Stimulated activated CD8-positive, alpha-beta memory T cell treated with anti-CD3 and anti-CD28 coated beads, Interleukin-7, amount 100 ng/mL, for 24 hours (primary cell): ENCODE data around the gene MPRIP.
"Not testable (repeated sequence)": the region's sequence is repeated elsewhere in the genome, so short reads cannot be mapped to it uniquely, and the experiment has no call there.

ENCODE experiments used
- DNase-seq: peaks from one replicate; pipeline ENCODE4 v3.0.0-alpha.2; 2020; ENCODE audit warnings: low read depth

The MPRIP gene

DNA sequence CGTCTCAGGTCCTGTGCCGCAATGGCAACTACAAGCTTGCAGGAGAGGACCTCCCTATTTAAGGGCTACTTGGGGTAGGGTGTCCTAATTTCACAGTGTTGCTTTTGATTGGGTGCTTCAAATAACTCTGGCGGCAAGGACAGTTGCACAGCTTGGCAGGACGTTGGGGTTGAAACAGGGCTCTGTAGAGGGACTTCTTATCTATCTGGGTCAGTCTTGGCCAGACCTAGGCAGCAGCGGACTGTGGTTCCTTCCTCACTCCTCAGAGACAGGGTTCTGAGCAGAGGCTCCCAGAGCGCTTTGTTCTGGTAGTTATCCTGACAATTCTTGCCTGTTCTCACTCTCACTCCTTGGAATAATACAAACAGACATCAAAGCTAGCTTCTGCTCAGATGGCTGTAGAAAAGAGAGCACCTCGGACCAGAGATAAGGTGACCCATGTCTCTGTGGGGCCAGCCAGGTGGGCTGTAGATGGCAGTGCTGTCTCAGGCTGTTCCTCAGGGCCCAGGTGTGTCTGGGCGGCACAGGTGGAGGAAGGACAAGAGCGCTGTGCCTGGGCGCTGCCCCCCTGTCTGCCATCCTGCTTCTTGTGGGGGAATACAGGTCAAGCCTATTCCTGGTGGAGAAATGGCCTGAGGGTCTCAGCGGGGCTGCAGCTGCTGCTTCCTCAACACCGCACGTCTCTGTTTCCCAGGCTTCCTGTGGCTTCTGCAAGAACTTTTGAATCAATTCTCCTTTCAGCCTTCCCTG lies 102.8 kb downstream of the MPRIP start:
- no peak for DNase-seq

DNA sequence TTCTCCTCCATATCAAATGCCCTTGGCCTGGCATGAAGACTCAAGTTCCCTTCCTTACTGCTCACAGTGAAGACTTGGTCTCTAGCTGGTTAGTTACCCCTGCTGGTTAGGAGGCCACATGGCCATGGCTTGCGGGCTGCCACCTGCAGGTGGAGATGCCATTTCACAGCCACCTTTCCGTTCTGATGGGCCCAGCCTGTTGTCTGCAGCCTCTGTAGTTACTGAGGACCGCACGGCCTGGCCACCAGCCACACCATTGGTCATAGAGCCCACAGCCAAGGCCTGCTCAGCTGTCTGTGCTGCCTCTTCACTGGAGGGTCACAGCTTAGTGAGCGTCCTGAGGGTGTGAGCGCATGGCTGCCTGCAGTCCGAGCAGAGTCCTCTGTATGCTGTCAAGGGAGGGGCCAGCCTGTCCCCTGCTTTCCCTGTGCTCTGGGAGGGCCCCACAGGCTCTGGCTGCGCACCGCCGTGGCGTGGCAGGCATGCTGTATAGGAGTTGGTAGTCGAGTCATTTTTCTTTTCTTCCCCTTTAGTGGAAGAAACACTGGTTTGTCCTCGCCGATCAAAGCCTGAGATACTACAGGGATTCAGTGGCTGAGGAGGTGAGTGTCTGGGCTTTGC lies 104.6 kb downstream of the MPRIP start:
- no peak for DNase-seq

GRCh38 chr17:17147821-17148220 lies 105.6 kb downstream of the MPRIP start:
- DNase-seq, result no peak

GRCh38 chr17:17149520-17150447 lies 107.5 kb downstream of the MPRIP start:
- no peak for DNase-seq

DNA sequence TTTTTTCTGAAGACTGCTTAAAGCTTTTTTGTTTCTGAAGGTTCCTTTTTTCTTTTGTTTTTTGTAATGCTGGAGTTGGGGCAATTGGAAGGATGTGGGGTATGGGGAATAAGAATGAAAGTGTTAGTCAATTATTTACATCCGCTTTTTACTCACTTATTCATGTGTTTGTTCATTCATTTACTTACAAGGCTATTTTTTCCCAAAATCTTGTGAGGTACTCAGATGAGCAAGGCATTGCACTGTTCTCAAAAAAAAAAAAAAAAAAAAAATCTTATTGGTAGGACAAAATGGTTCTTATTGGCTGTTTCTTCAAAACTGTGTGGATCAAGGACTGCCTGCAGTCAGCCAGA lies 108.2 kb downstream of the MPRIP start:
- DNase-seq, result no peak

DNA sequence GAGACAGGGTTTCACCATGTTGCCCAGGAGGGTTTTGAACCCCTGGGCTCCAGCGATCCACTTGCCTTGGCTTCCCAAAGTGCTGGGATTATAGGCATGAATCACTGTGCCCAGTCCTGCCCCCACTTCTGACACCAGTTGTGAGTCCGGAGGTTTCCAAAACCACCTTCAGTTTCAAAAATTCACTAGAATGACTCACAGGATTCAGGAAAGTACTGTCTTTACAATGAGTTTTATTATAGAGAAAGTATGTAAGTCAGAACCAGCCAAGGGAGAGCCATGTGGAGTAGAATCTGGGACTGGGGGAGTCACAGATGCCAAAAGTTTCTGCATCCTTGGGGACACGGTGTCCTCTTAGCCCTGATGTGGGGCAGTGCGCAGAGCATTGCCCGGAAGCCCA lies 108.8 kb downstream of the MPRIP start:
- no peak for DNase-seq

DNA sequence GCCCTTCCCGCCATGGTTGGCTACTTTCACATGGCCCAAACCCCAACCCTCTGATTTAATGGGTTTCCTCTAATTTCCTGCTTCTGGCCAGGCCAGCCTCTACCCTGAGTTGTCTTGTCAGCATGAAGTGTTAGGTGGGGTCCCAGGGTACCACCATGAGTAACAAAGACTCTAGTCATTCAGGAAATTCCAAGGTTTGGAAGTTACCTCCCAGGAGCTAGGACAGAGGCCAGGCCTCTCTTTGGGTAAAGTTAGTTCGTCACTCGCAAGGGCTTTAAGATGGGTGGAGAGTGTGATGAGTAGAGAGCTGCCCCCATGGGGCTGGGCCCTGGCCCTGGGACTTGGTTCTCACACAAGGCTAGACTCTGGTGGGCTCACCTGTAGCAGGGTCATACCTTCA lies 109.3 kb downstream of the MPRIP start:
- DNase-seq, result no peak

DNA sequence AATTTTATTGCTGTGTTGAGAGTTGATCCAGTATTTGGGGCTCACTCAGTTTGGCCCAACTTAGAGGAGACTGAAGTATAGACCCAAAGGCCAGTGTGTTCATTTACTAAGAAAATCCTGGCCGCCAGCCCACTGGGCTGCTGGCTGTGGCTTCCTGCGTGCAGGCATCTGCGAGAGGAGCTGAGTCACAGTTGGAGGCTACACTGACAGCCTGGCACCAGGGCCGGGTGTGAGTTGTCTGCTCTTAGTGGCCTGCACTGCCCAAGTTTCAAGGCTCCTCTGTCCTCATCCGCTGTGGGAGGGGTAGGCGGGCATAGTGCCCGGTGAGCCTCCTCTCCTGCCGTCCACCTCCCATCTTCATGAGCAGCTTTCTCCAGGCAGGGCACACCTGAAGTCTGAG lies 109.7 kb downstream of the MPRIP start:
- no peak for DNase-seq

- no peak for DNase-seq
Observed at GRCh38 chr17:17152385-17152784, 110.1 kb downstream of the MPRIP start.

DNA sequence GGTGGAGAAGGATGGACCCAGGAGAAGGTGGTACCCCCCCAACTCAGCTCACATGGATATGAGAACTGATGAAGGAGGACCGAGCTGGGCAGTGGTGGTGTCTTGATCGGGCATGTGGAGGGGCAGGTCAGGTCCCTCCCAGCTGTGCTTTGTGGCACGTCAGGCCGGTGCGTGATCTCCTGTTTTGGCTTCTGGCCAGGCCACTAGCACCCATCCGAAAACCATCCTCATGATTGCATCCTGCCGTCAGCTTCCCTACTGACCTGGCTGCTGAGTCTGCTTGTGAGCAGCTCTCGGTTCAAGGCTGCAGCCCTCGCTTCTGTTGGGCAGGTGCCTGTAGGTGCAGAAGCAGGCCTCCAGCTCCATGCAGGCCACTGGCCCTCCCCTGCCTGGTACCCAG lies 110.8 kb downstream of the MPRIP start:
- DNase-seq, result no peak

GRCh38 chr17:17153709-17154108 lies 111.5 kb downstream of the MPRIP start:
- no peak for DNase-seq

DNA sequence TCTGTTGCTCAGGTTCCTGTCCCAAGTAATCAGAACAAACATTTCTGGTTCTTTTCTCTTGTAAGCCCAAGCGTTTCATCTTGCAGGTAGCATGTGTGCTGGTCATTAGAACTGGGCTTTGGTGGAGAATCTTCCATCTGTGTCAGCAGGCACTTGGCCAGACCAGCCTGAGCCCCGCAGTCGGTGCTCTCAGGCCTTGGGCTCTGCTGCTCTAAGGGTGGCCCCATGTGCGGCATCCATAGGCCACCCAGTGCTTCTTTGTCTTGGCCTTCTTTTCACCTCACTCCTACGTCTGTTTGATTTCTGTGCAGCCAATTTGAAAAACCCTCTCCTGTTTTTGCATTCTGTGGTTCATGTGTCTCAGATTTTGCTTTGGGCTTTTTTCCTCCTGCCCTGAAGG lies 112.3 kb downstream of the MPRIP start:
- no peak for DNase-seq

DNA sequence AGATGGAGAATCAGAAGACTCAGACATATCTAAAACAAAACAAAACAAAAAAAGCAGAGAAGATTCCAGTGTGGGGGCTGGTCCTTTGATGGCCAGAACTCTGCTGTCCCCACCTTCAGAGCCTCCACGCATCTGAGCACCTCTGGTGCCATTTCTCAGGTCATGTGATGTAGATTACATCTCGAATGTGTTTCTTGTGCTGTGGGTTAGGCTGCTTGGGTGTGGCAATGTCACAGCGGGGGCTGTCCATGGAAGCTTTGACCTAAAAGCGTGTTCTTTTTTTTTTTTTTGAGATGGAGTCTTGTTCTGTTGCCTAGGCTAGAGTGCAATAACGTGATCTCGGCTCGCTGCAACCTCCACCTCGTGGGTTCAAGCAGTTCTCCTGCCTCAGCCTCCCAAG lies 112.7 kb downstream of the MPRIP start:
- no peak for DNase-seq

GRCh38 chr17:17155568-17155967 lies 113.3 kb downstream of the MPRIP start:
- no peak for DNase-seq

DNA sequence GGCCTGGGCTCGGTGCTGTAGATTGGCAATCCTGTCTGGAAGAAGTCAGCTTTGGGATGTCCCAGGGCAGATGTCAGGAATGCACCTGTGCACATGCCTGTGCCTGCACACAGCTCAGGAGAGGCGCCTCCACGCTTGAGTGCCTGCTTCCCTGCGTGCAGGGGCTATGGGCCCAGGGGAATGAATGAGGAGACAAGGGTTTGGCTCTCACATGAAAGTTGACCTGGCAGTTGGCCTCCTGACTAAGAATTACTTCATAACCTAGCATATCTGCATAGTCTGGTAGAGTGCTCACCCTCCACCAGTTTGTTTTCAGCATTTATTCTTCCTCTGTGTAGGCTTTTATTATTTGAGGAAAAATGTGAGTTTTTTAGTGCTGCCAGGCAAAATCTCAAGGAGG lies 113.8 kb downstream of the MPRIP start:
- no peak for DNase-seq

- no peak for DNase-seq
Observed at GRCh38 chr17:17156511-17156910, 114.3 kb downstream of the MPRIP start.

DNA sequence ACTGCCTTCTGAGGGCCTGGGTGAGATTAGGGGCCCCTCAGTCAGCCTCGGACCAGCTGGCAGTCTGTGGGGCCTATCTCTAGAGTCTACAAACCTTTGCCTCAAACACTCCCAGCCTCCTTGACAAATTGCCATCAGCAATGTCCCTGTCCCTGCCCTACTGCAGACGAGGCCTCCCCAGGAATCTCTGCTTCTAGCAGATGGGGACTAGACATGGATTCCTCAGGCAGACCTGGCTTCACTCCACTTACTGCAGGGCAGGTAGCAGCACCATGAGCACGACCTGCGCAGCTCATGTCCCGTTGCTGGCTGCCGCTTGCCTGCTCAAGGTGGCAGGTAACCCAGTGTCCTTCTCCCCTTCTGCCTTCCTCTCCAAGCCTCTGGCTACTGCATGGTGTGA lies 114.8 kb downstream of the MPRIP start:
- no peak for DNase-seq

DNA sequence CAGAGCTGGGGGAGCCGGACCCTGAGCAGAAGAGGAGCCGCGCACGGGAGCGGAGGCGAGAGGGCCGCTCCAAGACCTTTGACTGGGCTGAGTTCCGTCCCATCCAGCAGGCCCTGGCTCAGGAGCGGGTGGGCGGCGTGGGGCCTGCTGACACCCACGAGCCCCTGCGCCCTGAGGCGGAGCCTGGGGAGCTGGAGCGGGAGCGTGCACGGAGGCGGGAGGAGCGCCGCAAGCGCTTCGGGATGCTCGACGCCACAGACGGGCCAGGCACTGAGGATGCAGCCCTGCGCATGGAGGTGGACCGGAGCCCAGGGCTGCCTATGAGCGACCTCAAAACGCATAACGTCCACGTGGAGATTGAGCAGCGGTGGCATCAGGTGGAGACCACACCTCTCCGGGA lies 116.2 kb downstream of the MPRIP start:
- not testable (repeated sequence) for DNase-seq

DNA sequence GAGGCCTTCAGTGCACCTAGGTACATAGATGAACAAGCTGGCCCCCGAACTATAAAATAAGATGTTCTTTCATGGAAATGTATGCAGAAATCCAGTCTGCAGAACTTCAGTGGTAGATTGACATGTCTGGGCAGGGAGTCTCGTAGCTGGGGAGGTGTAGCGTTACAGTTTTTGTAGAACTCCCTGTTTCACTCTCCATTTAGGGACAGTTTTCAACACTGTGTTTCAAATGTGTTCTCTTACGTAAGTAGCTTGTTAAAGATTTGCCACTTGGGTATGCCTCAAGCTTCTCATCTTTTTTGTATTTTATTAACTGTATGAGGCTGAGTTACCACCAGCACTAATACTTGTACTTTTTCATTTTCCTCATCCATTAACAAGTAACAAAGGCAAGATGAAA lies 117.3 kb downstream of the MPRIP start:
- no peak for DNase-seq

GRCh38 chr17:17161121-17161520 lies 118.9 kb downstream of the MPRIP start:
- DNase-seq, result no peak

DNA sequence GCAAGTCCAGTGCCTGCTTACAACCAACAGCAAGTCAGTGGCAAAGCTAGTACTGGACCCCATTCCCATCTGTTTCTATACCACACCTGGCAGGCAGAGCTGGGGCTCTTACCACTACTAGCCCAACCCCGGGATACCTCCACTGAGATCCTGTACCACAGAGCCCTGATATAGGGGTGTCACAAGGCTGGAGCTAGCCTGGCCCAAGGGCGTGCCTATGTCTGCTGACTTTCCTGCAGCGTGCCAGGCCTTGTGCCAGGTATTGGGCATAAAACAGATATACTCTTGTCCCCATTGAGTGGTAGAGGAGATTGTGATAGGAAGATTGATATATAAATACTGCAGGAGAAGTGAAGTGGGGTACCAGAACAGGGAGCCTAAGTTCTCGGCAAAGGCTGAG lies 119.5 kb downstream of the MPRIP start:
- DNase-seq, result no peak

DNA sequence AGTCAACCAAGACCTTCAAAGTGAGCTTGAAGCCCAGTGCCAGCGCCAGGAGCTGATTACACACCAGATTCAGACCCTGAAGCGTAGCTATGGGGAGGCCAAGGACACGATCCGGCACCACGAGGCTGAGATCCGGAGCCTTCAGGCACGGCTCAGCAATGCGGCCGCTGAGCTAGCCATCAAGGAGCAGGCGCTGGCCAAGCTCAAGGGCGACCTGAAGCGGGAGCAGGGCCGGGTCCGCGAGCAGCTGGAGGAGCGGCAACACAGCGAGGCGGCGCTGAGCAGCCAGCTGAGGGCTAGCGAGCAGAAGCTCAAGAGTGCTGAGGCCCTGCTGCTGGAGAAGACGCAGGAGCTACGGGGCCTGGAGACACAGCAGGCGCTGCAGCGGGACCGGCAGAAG lies 121.9 kb downstream of the MPRIP start:
- no peak for DNase-seq

DNA sequence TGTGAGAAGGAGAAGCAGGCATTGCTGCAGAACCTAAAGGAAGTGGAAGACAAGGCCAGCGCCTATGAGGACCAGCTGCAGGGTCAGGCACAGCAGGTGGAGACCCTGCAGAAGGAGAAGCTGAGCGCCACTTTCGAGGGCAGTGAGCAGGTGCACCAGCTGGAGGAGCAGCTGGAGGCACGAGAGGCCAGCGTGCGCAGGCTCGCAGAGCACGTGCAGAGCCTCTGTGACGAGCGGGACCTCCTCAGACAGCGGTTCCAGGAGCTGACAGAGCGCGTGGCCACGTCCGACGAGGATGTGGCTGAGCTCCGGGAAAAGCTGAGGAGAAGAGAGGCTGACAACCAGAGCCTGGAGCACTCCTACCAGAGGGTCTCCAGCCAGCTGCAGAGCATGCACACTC lies 122.4 kb downstream of the MPRIP start:
- DNase-seq, result no peak
